Measurements from ENCODE around the gene SORBS1.

GRCh38 chr10:95518455-95519452, 42.4 kb downstream of the SORBS1 start:
- TF ChIP-seq POLR2A (IDR thresholded peaks at IDR 0.05; ENCODE audit: low read length) (no peak), GATA1 (IDR thresholded peaks at IDR 0.05; ENCODE audit: low read depth, low read length) (no peak)
